ENCODE measurements around the gene SMYD5.

The SMYD5 gene

DNA sequence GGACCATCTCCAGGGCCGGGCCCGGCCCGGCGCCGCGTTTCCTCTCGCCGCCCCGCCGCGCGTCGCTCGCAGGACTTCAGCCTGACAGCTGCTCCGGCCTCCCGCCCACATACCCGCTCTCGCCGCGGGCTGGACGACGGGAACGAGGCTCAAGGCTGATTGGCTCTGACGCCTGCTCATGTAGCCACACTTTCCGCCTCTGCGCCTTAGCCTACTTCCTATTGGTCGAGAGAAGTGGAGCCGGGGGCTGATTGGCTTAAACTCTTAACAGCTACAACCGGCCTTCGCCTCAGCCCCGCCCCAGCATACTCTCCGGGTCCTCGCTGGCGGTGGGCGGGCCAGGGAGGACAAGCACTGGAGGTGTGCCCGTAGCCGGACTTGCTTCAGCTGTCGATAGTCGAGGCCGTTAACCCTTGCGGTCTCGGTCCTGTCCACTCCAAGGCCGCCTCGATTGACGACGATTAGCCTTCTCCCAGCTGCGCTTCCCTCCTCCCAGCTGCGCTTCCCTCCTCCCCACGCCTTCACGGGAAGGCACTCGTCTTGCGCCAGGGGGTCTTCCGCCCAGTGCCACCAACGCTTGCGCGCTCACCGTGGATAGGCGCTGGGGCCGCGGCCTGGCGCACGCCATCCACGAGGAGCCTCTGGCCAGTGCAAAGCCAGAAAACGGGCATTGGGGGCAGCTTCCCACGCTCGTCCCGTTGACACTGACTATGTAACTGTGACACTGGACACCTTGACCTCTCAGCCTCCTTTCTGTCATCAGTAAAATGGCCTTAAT is 19.3 kb downstream of the SMYD5 start, which contains the start of gene PRADC1:
Gene PRADC1 (minus strand): TSS at position 86 of the 778 bp plus-strand sequence. CDS start 79 bp downstream, at position 7.
- TF ChIP-seq, protein P1, sequence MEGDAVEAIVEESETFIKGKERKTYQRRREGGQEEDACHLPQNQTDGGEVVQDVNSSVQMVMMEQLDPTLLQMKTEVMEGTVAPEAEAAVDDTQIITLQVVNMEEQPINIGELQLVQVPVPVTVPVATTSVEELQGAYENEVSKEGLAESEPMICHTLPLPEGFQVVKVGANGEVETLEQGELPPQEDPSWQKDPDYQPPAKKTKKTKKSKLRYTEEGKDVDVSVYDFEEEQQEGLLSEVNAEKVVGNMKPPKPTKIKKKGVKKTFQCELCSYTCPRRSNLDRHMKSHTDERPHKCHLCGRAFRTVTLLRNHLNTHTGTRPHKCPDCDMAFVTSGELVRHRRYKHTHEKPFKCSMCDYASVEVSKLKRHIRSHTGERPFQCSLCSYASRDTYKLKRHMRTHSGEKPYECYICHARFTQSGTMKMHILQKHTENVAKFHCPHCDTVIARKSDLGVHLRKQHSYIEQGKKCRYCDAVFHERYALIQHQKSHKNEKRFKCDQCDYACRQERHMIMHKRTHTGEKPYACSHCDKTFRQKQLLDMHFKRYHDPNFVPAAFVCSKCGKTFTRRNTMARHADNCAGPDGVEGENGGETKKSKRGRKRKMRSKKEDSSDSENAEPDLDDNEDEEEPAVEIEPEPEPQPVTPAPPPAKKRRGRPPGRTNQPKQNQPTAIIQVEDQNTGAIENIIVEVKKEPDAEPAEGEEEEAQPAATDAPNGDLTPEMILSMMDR (IDR thresholded peaks at IDR 0.05; ENCODE audit: insufficient read depth, low read length, poor library complexity, severe bottlenecking), result no peak
- Histone ChIP-seq H3K27me3 (replicated peaks; ENCODE audit: control insufficient read depth, insufficient read depth, low read length) (no peaks in the 10 kb centered on the region), H3K4me3 (replicated peaks; ENCODE audit: low read depth, low read length) (peak within 1 kb of the TSS; percentile 97), H3K36me3 (ENCODE audit: control insufficient read depth, insufficient read depth, low read length) (peaks cover 1% of the 10 kb centered on the region; the same call in 1 of the 2 replicates)
- peak; percentile 97 for DNase-seq (ENCODE audit: extremely low read depth, insufficient read length)

DNA sequence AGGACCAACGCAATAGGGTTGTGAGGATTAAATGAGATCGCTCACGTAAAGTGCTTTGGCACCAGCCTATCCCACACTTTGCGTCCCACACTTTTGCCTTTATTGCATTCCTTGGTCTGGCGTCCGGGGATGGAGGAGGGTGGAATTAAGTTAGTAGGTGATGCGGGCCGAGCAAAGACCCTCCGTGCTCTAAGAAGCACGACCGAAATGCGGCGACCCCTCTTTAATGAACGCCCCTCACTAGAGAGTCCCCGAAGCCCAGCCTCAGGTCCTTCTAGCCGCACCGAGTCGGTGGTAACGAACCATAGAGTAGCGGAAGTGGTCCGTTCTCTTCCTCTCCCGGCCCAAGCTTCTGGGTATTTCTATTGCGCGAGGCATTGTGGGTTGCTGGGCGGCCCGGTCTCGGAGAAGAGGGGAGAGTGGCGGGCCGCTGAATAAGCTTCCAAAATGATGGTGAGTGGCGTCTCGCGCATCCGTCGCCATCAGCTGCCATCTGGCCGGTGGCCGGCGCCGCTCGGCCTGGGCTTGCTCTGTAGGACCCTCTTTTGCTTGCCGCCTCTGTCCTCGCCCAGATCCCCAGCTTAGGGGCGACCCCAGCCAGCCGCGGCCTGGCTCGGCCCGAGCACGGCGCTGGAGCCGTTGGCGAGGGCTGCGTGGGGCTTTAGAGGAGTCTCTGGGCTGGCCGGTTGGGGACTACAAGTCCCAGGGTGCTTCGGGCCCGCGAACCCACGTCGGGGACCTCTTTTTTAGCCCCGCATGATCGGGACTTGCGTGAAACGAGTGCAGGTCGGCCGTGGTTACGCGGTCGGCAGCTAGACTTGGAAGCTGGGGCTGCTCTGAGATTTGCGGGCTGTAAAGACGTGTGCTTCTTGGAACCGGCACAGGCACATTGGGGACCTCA is 20.1 kb downstream of the SMYD5 start, which contains the start of gene CCT7:
Gene CCT7 (plus strand): TSS at position 377 of the 901 bp plus-strand sequence. CDS start 71 bp downstream, at position 448.
- Histone ChIP-seq H3K4me3 (replicated peaks; ENCODE audit: low read depth, low read length) (peak within 1 kb of the TSS; percentile 97), H3K36me3 (ENCODE audit: control insufficient read depth, insufficient read depth, low read length) (peaks cover 5% of the 10 kb centered on the region; the same call in 1 of the 2 replicates)
- TF ChIP-seq, protein P1 (IDR thresholded peaks at IDR 0.05; ENCODE audit: insufficient read depth, low read length, poor library complexity, severe bottlenecking), result no peak

DNA sequence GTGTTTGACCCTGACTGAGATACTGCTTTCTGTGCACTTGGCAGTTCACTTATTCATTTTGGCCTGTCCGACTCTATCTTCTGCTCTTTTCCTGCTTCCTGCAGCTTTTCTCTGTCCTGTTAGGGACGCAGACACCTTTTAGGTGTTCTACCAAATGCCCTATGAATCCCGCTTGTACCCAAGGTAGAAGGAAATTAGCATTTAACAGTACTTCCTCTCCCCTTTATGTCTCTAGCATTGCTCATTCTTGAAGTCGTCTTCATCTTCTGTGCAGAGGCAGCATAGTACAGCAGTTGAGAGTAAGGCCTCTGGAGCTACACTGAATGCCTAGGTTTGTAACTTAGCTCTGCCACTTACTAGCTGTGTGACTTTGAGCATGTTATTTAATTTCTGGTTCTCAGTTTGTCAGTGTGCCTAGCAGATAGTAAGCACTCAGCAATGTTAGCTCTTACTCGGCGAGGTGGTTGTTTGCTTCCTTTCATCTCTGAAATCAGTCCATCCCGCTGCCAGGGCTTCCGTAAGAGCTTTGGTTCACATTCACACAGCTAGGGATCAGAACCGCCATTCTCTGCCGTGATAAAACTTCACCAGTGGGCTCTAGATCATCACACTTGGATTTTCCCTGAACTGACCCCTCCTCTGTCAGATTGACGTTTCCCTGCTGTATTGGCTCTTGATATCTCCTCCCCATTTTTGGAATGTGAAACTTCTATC is 21.4 kb downstream of the SMYD5 start:
- TF ChIP-seq, protein P1 (IDR thresholded peaks at IDR 0.05; ENCODE audit: insufficient read depth, low read length, poor library complexity, severe bottlenecking), result no peak
- DNase-seq (ENCODE audit: extremely low read depth, insufficient read length), result no peak
- H3K27me3 ChIP-seq (replicated peaks; ENCODE audit: control insufficient read depth, insufficient read depth, low read length), result no peaks in the 10 kb centered on the region
- H3K36me3 ChIP-seq (ENCODE audit: control insufficient read depth, insufficient read depth, low read length), result peaks cover 9% of the 10 kb centered on the region
- peak overlapping the region; percentile 97 for H3K4me3 ChIP-seq (replicated peaks; ENCODE audit: low read depth, low read length)

More for the DNA sequence above, 20.1 kb downstream of the SMYD5 start, which contains the start of gene CCT7:
- no peaks in the 10 kb centered on the region for H3K27me3 ChIP-seq (replicated peaks; ENCODE audit: control insufficient read depth, insufficient read depth, low read length)
- DNase-seq (ENCODE audit: extremely low read depth, insufficient read length), result peak; percentile 85

DNA sequence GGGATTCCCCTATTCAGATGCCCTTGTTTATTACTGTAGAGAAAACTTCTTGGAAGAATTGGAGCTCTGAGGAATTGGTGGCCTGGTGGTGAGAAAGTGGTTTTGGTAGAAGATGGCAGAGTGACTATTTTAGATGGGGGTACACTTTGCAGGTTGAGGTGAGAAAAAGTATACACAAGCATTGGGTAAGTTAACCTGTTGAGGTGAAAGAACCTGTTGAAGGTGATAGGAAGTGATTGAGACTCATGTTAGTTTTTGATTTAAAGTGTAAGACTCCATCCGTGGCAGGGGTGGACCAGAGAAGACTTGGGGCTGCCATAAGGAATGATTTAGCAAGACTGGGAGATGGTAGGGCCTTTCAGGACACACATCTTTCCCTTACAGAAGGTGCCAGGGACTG is 23.1 kb downstream of the SMYD5 start:
- Histone ChIP-seq H3K4me3 (replicated peaks; ENCODE audit: low read depth, low read length) (no peak overlapping the region), H3K36me3 (ENCODE audit: control insufficient read depth, insufficient read depth, low read length) (peaks cover 9% of the 10 kb centered on the region), H3K27me3 (replicated peaks; ENCODE audit: control insufficient read depth, insufficient read depth, low read length) (no peaks in the 10 kb centered on the region)
- DNase-seq (ENCODE audit: extremely low read depth, insufficient read length), result no peak
- TF ChIP-seq, protein P1 (IDR thresholded peaks at IDR 0.05; ENCODE audit: insufficient read depth, low read length, poor library complexity, severe bottlenecking), result no peak

DNA sequence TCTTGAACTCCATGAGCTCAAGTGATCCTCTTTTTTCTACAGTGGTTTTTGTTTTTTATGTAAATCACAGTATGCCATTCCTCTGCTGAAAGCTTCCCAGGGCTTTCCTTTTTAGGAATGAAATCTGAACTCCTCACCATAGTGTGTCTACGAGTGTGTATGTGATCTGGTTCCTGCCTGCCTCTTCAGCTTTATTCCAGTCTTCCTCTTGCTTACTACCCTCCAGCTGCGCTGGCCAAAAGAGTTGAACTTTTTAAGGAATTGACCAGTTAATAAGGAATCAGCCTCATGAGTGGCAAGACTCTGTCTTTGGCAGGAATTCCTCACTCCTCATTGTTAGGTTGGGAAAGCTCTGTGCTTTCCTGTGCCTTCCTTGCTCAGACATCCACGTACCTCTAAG is 24.1 kb downstream of the SMYD5 start:
- no peak overlapping the region for H3K4me3 ChIP-seq (replicated peaks; ENCODE audit: low read depth, low read length)
- TF ChIP-seq, protein P1 (IDR thresholded peaks at IDR 0.05; ENCODE audit: insufficient read depth, low read length, poor library complexity, severe bottlenecking), result no peak

More for the DNA sequence above, 24.1 kb downstream of the SMYD5 start:
- DNase-seq (ENCODE audit: extremely low read depth, insufficient read length), result no peak
- peaks cover 11% of the 10 kb centered on the region for H3K36me3 ChIP-seq (ENCODE audit: control insufficient read depth, insufficient read depth, low read length)
- H3K27me3 ChIP-seq (replicated peaks; ENCODE audit: control insufficient read depth, insufficient read depth, low read length), result no peaks in the 10 kb centered on the region
